ENCODE data around the gene IQSEC3. TPM values are rescaled to one million over a fixed set of nuclear protein-coding genes. Genes with fewer than 3 reads are reported as not detected.
A peak's percentile ranks its signal among the peaks of the same experiment; 100 is the strongest.
"Not testable (repeated sequence)": the region's sequence is repeated elsewhere in the genome, so short reads cannot be mapped to it uniquely, and the experiment has no call there.

IQSEC3 gene
- total RNA-seq, 2 donors from 2014 or later = 1.4 to 4.0 TPM

DNA sequence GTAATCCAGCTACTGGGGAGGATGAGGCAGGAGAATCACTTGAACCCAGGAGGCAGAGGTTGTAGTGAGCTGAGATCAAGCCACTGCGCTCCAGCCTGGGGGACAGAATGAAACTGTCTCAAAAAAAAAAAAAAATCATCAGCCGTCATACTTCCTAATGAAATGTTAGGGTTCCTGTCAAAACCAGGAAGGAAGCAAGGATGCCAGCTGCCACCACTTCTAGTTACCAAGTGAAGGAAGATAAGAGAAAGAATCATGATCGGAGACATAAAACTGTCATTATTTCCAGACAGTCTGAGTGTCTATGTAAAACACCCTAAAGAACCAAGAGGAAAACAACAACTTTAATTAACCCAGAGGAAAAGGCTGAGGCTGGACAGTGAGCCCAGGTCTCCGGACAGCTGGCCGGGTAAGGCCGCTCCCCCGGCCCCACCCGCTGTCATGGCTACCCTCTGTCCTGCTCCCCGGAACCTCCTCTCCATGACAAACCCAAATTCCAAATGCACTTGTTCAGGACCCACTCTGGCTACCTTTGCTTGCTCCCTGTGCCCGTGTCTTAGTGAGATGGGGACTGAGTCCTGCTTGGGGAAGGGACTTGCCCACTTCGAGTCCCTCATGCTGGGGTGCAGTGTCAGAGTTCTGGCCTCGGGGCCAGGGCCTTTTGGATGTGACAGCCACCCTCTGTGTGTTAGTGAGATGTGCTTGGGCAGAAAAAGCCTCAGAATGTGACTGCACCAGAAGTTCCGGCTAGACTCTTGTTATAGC lies 118.4 kb downstream of the IQSEC3 start:
- no peak for ATAC-seq

GRCh38 chr12:185576-185955 lies 119.0 kb downstream of the IQSEC3 start:
- ATAC-seq = no peak
- DNase-seq = no peak
- intact Hi-C loops (cut with DNase I) = no loop called here

More for the DNA sequence above, 118.4 kb downstream of the IQSEC3 start:
- intact Hi-C loops (cut with DNase I) = no loop called here
- DNase-seq = no peak

DNA sequence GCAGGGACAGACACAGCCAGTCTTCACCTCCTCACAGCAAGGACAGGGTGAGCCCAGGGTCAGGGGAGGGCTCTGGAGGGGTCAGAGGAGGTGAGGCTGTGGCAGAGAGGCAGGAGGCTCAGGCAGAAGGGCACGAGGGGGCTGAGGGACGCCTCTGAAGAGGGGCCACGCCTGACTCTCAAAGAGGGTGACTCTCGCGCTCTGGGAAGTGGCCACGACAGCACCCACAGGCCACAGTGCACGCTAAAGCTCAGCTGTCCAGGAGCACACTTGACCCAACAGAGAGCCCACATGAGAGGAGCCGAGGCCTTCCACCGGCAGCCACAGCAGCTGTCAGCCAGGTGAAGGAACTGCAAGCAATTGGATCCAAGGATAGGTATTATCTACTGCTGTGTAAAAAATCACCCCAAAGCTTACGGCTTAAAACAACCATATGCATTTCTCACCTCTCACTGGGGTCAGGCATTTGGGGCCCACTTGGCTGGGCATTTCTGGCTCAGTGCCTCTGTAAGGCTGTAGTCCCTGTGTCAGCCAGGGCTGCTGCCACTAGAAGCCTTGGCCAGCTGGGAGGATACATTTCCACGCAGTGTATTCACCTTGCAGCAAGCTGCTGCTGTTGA lies 119.5 kb downstream of the IQSEC3 start:
- DNase-seq (no peak), ATAC-seq (no peak)
- intact Hi-C loops (cut with DNase I) = no loop called here

- intact Hi-C loops (cut with DNase I); DNase-seq: not testable (repeated sequence)
- ATAC-seq = peak; percentile 12 to 20
Observed at GRCh38 chr12:187986-188909, 121.7 kb downstream of the IQSEC3 start.

GRCh38 chr12:188910-189621 lies 122.5 kb downstream of the IQSEC3 start:
- DNase-seq (peak; percentile 50), ATAC-seq (peak; percentile 90 to 97)
- intact Hi-C loops (cut with DNase I) = no loop called here

GRCh38 chr12:189622-189962 lies 123.0 kb downstream of the IQSEC3 start:
- no peak for DNase-seq
- intact Hi-C loops (cut with DNase I) = no loop called here
- ATAC-seq = no peak

DNA sequence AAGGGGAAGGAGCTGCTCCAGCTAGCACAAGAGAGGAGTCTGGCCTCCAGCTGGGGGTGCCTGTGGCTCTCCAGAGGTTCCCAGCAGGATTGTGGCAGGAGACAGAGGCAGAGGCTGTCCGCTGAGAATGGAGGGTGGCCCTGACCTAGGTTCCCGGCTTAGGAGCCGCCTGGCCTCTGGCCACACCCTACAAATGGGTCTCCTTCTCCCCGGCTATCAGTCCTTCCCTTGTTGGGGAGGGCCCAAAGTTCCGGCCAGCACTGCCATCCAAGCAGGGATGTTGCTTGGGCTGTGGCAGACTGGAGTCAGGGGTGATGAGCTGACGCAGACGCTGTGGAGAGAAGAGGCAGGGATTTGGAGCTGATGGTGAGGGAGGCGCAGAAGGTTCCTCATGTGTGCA lies 124.3 kb downstream of the IQSEC3 start:
- ATAC-seq (no peak), DNase-seq (no peak)
- intact Hi-C loops (cut with DNase I) = no loop called here

DNA sequence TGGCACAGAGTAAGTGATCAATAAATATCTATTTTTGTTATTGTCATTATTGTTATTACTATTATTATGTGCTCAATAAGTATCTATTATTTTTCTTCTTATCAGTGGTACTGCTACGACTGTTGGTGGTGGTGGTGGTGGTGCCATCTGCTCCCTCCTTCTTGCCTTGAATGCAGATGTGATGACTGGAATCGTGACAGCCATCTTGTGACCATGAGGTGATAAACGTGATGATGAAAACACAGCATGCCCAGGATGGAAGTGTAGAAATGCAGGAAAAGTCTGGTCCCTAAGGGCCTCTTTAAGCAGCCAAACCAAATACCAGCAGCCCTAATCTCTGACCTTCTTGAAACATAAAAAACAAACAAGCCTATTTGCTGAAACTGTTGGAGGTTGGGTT lies 125.0 kb downstream of the IQSEC3 start:
- DNase-seq = no peak
- no peak for ATAC-seq
- intact Hi-C loops (cut with DNase I) = no loop called here

DNA sequence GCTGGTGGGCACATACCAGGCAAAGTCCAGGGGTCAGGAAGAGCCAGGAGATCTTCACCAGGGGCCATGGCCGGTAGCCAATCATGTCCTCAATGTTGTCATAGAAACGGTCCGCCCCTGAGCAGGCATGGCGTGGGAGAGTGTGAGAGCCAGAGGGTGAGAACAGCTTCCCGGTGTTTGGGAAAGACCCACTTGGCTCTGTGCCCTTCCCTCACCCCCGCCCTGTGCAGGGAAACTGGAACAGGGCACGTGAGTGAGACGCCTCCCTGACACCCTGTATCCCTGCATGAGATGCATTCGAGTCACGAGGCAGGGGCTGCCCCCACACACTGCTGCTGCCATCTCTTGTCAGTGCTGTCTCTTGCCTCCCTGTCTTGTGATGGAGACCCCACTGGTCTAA lies 126.7 kb downstream of the IQSEC3 start:
- intact Hi-C loops (cut with DNase I) = no loop called here
- ATAC-seq (no peak), DNase-seq (no peak)

- DNase-seq (no peak), ATAC-seq (no peak)
- intact Hi-C loops (cut with DNase I) = no loop called here
Observed at GRCh38 chr12:194276-194675, 127.7 kb downstream of the IQSEC3 start.

GRCh38 chr12:195156-195555 lies 128.6 kb downstream of the IQSEC3 start:
- DNase-seq = no peak
- no peak for ATAC-seq
- intact Hi-C loops (cut with DNase I) = no loop called here

GRCh38 chr12:195951-196350 lies 129.4 kb downstream of the IQSEC3 start:
- intact Hi-C loops (cut with DNase I) = no loop called here
- DNase-seq = no peak
- ATAC-seq = no peak

GRCh38 chr12:196436-196835 lies 129.9 kb downstream of the IQSEC3 start:
- ATAC-seq = no peak
- intact Hi-C loops (cut with DNase I) = no loop called here
- DNase-seq = no peak

DNA sequence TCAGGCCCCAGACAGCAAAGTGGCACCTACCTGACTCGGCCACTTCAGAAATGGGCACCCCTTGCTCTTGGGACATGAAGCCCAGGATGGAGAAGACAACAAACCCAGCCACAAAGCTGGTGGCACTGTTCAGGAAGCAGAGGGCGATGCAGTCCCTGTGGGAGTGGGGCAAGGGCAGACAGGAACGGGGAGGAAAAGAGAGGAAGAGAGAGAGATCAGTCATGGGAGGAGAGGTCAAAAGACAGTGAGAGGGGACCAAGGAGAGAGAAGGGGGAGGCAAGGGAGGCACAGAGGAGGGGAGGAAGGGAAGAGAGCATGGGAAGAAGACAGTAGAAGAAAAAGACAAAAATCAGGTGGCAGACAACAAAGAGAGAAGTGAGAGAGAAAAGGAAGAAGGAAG lies 130.8 kb downstream of the IQSEC3 start:
- intact Hi-C loops (cut with DNase I) = no loop called here
- ATAC-seq (no peak), DNase-seq (no peak)

DNA sequence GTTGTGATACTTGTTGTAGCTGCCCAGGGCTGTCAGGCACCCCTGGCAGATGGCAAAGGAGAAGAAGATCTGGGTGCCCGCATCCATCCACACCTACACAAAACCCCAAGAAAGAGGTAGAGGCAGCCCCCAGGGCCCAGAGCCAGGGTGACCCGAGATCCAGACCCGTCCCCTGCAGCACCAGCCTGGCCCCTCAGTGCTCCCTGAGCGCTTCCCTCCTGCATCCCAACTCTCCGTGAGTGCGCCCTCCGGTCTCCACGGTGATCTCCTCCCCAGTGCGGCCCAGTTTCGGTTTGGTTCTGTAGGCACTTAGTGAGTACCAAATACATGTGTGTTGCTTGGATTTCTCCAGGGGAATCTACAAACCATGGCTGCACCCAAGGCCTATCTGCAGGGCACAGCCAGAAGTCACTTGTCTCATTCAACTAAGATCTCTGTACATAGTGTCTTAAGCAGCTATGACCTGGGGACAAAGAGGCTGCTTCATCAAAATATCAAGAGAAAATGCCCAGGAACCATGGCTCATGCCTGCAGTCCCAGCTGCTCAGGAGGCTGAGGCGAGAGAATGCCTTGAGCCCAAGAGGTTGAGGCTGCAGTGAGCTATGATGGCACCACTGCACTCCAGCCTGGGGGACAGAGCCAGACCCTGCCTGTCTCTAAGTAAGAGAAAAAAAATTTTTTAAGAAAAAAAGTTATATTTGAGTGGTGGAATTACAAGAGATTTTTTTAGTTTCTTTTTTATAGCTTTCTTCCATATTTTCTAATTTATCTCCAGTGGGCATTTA lies 131.5 kb downstream of the IQSEC3 start:
- intact Hi-C loops (cut with DNase I) = no loop called here
- ATAC-seq (no peak), DNase-seq (no peak)

GRCh38 chr12:198705-199104 lies 132.1 kb downstream of the IQSEC3 start:
- no peak for DNase-seq
- ATAC-seq = no peak
- intact Hi-C loops (cut with DNase I) = no loop called here

- intact Hi-C loops (cut with DNase I) = no loop called here
- DNase-seq (no peak), ATAC-seq (no peak)
Observed at GRCh38 chr12:201361-201760, 134.8 kb downstream of the IQSEC3 start.

DNA sequence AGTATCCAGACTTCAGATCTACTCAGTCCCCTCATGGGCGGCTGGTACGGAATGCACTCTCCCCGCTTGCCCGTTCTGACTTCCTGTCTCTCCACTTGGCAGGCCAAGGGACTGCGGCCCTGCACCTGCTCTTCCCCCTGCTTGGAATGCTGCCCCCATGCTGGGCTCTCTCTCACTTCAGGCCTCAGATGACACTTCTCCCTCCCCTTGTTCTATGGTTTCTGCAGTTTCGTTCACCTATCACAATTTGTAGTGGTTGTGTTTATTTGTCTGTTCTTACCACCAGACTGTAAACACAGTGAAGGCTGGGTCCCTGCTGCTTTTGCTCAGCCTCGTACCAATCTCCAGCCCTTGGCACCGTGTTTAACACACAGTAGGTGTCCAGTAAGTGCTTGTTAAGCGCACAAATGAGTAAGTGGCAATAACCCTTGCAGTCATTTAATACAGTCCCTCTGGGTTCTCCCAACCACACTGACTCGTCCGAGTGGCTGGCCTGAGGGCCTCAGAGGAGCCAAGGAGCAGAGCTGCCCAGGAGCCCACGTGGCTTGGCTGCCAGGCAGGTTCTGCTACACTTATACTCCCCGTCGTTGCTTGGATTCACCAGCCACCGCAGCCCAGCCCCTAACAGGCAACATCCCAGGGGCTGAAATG lies 135.6 kb downstream of the IQSEC3 start:
- ATAC-seq (no peak), DNase-seq (no peak)
- intact Hi-C loops (cut with DNase I) = no loop called here

Measured in left cardiac atrium (tissue), 4 donors.